ENCODE measurements around the gene ACP3. TPM values are rescaled to one million over a fixed set of nuclear protein-coding genes. Genes with fewer than 3 reads are reported as not detected.

Gene ACP3
- total RNA-seq, 2 donors from 2014 or later, result 8.1 to 23.5 TPM

- peak; percentile 69 for DNase-seq
- Histone ChIP-seq H3K9ac (ENCODE audit: low read depth in 2 of 2, low read length in 2 of 2) (no peak overlapping the region), H3K36me3 (no peaks in the 10 kb centered on the region), H3K27me3 (no peaks in the 10 kb centered on the region), H3K4me1 (no peaks in the 10 kb centered on the region), H3K27ac (no peak overlapping the region), H3K4me3 (no peak overlapping the region), H3K9me3 (no peaks in the 10 kb centered on the region)
- peak; percentile 87 for TF ChIP-seq CTCF (IDR thresholded peaks at IDR 0.05)
- intact Hi-C loops (cut with DNase I), result loop anchor here (10.0 kb wide), 1 partner anchor 292 kb away; no protein-coding TSS in a partner anchor
Observed at GRCh38 chr3:132352556-132353143, 35.4 kb downstream of the ACP3 start.

- H3K9me3 ChIP-seq, result no peaks in the 10 kb centered on the region
- H3K4me1 ChIP-seq, result no peaks in the 10 kb centered on the region
- no peaks in the 10 kb centered on the region for H3K27me3 ChIP-seq
- no peak overlapping the region for H3K27ac ChIP-seq
- H3K9ac ChIP-seq (ENCODE audit: low read depth in 2 of 2, low read length in 2 of 2), result no peak overlapping the region
- H3K36me3 ChIP-seq, result no peaks in the 10 kb centered on the region
- no peak overlapping the region for H3K4me3 ChIP-seq
- DNase-seq, result no peak
- no peak for TF ChIP-seq CTCF (IDR thresholded peaks at IDR 0.05)
- intact Hi-C loops (cut with DNase I), result loop anchor here (10.0 kb wide), 1 partner anchor 290 kb away; no protein-coding TSS in a partner anchor
Observed at GRCh38 chr3:132354916-132355702, 37.9 kb downstream of the ACP3 start.

- no peak overlapping the region for H3K27ac ChIP-seq
- H3K9ac ChIP-seq (ENCODE audit: low read depth in 2 of 2, low read length in 2 of 2), result no peak overlapping the region
- H3K36me3 ChIP-seq, result no peaks in the 10 kb centered on the region
- H3K4me1 ChIP-seq, result no peaks in the 10 kb centered on the region
- H3K9me3 ChIP-seq, result no peaks in the 10 kb centered on the region
- no peak for TF ChIP-seq CTCF (IDR thresholded peaks at IDR 0.05)
- H3K4me3 ChIP-seq, result no peak overlapping the region
- intact Hi-C loops (cut with DNase I), result loop anchor here (10.0 kb wide), 1 partner anchor 288 kb away; no protein-coding TSS in a partner anchor
- H3K27me3 ChIP-seq, result no peaks in the 10 kb centered on the region
- DNase-seq, result no peak
Observed at GRCh38 chr3:132356568-132356967, 39.4 kb downstream of the ACP3 start.

- H3K36me3 ChIP-seq, result no peaks in the 10 kb centered on the region
- no peak overlapping the region for H3K4me3 ChIP-seq
- TF ChIP-seq CTCF (IDR thresholded peaks at IDR 0.05), result no peak
- intact Hi-C loops (cut with DNase I), result no loop called here
- no peaks in the 10 kb centered on the region for H3K4me1 ChIP-seq
- no peak overlapping the region for H3K27ac ChIP-seq
- no peaks in the 10 kb centered on the region for H3K27me3 ChIP-seq
- no peak for DNase-seq
- no peak overlapping the region for H3K9ac ChIP-seq (ENCODE audit: low read depth in 2 of 2, low read length in 2 of 2)
- H3K9me3 ChIP-seq, result no peaks in the 10 kb centered on the region
Observed at GRCh38 chr3:132360717-132361116, 43.5 kb downstream of the ACP3 start.

GRCh38 chr3:132362329-132362728, 45.1 kb downstream of the ACP3 start:
- H3K9ac ChIP-seq (ENCODE audit: low read depth in 2 of 2, low read length in 2 of 2), result no peak overlapping the region
- H3K4me3 ChIP-seq, result no peak overlapping the region
- no peaks in the 10 kb centered on the region for H3K36me3 ChIP-seq
- H3K27ac ChIP-seq, result no peak overlapping the region
- intact Hi-C loops (cut with DNase I), result no loop called here
- no peaks in the 10 kb centered on the region for H3K9me3 ChIP-seq
- no peak for TF ChIP-seq CTCF (IDR thresholded peaks at IDR 0.05)
- no peak for DNase-seq
- no peaks in the 10 kb centered on the region for H3K4me1 ChIP-seq
- H3K27me3 ChIP-seq, result no peaks in the 10 kb centered on the region

Measured in colonic mucosa (tissue), 4 donors.